SH-SY5Y (cell line): ENCODE data around the gene SGTA.

Source experiments
- GATA2 ChIP-seq: IDR thresholded peaks from 2 replicates; pipeline ENCODE4 v1.6.1; 2011; ENCODE audit warnings: mild to moderate bottlenecking, low read depth, low read length
- GATA3 ChIP-seq: IDR thresholded peaks from 2 replicates; pipeline ENCODE4 v1.6.1; 2011; ENCODE audit warnings: low read depth, mild to moderate bottlenecking, low read length, moderate library complexity

The SGTA gene

DNA sequence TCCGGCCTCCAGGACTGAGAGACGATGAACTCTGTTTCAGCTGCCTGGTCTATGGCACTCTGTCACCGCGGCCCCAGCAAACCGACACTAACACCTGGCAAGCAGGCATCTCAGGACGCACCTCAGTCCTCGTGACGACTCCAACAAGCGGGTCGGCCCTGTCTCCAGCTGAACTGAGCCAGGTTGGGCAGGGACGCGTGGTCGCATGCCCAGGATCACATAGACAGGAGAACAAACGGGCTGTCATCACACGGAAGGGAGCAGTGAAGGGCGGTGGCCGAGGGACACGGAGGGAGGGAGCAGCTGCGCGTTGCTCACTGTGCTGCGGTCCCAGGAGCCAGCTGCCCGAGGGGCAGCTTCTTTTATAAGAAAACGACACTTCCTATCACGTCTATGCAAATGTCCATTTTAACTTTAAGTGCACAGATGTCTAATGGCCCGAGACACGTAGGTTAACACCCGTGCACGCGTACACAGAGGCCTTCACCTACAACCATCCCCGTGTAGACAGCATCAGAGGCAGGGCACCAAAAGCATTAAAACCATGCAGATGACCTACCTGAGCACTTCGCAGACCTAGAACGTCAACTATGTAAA is 8.9 kb downstream of the SGTA start:
- no peak for TF ChIP-seq GATA3
- no peak for TF ChIP-seq GATA2

DNA sequence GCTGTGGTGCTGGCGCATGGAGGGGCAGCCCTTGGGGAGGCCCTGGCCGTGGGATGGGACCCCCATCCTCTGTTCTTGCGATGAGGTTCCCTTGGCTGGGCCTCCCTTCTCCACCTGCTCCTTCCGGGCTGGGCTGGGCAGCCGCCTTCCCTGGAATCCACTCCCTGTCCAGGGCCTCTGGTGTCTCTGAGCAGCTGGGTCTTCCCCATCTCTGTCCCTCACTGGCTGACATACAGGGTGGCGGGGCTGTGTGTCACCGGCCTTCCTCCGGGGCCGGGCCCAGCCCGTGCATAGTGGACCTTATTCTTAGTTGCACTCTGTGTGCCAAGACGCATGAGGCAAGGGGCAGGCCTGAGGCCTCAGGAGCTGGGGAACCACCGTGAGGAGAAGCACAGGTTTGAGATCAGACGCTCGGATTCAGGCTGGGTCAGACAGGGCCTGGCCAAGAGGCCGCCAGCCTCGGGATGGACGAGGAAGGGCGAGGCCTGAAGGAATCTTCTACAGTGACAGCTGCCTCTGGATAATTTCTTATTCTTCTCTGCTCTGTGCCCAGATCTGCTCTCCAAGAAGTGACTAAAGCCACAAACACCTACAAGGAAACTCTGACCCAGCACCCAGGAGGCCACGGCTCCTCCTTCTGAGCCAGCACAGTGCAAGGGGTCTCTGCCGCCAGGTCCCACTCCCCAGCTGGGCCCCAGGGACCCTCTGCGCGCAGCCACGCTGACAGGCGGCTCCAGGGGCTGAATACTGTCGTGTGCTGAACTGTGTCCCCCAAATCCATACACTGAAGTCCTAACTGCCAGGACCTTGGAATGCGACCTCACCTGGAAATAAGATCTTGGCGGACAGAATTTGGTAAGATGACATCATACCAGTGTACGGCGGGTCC is 11.0 kb downstream of the SGTA start:
- TF ChIP-seq GATA3 (no peak), GATA2 (no peak)

DNA sequence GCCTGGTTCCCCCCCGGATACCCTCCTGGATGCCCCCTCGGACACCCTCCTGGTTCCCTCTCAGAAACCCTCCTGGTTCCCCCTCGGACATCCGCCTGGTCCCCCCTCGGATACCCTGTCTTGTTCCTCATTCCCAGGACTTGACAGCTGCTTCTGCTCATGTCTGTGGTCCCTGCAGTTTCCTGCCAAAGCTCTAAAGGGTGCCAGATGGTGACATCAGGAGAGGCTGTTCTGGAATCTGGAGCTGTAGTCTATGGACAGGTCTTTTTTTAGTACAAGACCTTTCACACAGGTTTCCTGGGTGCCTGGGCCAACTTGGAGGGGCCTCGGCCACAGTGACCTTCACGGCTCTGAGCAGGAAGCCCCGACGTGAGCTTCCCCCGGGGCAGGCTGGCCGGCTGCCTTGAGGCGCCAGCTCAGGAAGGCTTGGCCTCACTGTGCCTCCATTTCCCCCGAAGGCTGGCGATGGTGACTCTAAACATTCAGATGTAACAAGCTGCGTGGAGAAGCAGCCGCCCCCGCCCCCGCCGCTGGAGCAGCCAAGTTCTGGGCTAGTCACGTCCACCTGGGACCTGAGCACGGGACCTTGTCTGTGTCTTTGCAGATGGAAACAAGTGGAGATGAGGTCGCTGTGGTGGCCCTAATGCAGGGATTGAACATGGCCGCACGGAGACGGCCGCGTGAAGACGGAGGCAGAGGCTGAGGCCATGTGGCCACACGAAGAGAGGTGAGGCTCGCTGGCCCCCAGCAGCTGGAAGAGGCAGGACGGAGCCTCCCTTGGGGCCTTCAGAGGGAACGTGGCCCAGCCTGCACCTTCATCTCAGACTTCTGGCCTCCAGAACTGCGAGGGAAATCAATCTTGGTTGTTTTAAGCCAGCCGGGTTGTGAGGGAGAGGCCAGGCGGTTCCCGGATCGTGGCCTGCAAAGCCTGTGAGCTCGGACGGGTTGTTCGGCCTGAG is 12.7 kb downstream of the SGTA start:
- TF ChIP-seq GATA2 = no peak
- no peak for TF ChIP-seq GATA3

GRCh38 chr19:2769218-2769617 is 13.9 kb downstream of the SGTA start:
- TF ChIP-seq GATA2 (no peak), GATA3 (no peak)

DNA sequence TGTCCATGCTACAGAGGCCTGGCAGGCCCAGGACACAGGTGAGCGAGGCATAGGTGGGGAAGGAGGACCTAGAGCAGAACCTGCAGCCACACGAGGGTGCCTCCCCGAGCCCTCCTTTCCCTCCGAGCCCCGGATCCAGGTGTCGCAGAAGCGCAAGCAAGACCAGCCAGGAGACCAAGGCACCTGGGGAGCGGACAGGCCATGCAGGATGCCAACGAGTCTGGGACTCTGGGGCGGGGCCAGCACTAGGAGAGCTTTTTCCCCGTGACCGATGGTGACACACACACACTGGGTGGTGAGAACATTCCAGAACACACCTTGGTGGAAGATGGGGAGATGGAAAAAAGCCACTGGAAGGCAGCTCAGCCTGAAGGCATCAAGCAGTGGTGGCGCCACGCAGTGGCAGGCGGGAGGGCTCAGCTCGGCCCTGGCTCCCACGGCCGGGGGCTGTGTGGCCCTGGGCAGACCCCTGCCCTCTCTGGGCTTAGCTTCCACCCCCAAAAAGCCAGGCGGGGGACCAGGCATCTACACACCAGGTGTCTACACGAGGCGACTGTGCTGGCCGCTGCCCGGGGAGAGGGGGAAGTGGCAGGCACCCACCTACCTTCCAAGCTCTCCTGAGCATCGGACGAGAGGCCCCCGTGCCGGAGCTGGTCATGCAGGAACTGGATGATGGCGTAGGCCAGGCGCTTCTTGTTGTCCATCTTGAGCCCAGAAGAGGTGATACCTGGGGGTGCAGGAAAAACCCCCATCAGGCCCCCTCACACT is 14.5 kb downstream of the SGTA start:
- no peak for TF ChIP-seq GATA2
- no peak for TF ChIP-seq GATA3

DNA sequence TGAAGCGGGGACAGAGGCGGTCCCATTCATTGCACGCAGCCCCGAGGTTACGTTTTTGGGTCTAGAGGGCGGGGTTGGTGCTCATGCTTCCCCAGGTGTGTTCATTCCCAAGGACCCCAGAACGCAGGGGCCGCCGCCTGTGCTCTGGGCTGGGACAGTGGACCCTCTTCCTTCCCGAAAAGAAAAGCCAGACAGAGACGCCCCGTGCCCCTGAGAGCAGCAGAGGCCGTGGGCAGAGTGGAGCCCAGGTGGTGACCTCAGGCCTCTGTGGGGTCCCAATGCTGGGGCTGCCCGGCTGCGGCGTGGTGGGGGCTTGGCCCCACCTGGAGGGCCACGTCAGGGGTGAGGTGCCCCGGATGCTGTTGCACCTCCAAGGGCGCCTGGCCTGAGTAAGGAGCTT is 15.4 kb downstream of the SGTA start:
- TF ChIP-seq GATA2 = no peak
- TF ChIP-seq GATA3 = no peak

DNA sequence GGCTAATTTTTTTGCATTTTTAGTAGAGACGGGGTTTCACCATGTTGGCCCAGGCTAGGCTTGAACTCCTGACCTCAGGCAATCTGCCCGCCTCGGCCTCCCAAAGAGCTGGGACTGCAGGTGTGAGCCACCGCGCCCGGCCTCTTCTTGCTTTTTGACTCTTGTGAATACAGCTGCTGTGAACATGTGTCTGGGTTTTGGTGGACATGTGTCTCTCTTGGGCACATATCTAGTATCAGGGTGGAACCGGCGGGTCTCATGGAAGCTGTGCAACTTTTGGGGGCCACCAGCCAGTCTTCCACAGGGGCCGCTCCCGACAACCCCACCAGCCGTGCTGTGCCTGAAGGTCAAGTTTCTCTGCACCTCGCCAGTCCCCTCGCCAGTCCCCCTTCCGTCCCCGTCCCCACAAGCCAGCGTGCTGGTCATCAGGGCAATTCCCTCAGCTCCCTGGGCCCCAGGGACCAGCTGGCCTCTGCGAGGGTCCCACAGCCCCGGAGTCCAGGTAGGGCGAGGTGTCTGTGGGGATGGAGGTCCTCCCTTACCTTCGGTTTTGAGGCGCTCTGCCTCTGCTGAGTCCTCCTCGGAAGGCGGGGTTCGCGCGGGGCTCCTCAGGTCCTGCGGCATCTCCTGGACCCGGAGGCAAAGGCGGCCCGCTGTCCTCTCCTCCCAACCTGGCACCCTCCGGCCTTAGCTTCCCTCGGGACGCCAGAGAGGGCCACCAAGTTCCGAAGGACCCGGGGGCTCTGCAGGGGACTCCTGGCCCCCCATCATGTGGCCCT is 16.3 kb downstream of the SGTA start:
- TF ChIP-seq GATA2 = no peak
- no peak for TF ChIP-seq GATA3

DNA sequence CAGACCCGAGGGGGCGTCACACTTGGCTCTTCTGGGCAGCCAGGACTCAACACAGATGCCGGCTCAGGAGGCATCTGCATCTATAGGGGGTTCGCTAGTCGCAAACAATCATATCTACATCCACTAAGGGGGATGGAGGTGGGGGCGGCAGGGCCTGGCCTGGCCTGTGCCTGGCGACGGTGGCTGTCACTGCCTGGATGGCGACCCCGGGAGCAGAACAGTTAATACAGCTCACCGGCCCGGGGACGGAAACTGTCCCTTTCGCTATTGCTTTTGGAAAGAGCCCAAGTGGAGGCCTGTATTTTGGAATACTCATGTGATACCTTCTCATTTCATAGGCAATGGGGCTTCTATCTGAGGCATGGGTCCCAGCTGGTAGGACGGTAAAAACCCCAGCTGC is 17.7 kb downstream of the SGTA start:
- no peak for TF ChIP-seq GATA3
- TF ChIP-seq GATA2 = no peak

DNA sequence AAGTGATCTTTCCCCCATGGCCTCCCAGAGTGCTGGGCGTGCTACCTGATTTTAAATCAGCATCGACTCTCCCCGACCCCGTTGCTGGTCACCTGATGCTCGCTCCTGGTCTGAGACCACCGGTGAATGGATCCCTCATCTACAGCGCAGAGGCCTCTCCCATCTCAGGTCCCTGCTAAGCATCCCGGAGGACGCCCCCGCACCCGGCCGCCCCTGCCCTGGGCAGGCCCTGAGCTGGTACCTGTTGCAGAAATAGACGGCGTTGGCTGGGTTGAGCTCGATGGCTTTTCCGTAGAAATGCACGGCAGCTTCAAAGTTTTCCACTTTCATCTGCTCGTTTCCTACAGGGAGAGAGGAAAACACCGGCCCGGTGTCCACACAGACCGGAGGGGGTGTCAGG is 18.1 kb downstream of the SGTA start:
- no peak for TF ChIP-seq GATA3
- TF ChIP-seq GATA2 = no peak

DNA sequence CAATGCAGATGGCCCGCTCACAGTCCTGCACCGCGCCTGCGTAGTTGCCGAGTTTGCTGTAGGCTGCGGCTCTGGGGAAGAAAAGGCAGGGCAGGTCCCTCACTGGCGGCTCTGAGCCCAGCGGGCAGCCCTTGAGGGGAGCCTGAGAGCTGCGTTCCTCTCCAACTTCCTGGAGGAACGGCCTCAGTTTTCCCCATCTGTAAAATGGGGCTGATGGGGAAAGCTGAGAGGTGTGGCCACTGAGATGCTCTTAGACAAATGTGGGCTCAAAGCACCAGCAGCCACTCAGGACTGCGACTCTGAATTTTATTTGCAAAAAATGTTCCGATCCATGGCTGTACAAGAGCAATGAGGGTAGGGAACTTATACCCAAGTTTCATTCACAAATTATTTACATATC is 19.4 kb downstream of the SGTA start:
- TF ChIP-seq GATA3 = no peak
- TF ChIP-seq GATA2 = no peak

- TF ChIP-seq GATA2 (no peak), GATA3 (no peak)
Observed at GRCh38 chr19:2762783-2763496, 20.1 kb downstream of the SGTA start.
